CD4-positive, alpha-beta T cell treated with Interleukin-6 for 4 hours (primary cell): ENCODE measurements around the gene DNAH1.
A peak's percentile ranks its signal among the peaks of the same experiment; 100 is the strongest.
"Not testable (repeated sequence)": the region's sequence is repeated elsewhere in the genome, so short reads cannot be mapped to it uniquely, and the experiment has no call there.

Experiments used
- DNase-seq: peaks from one replicate; pipeline ENCODE4 v3.0.0-alpha.2; 2020; ENCODE audit warnings: mixed read lengths

The DNAH1 gene

DNA sequence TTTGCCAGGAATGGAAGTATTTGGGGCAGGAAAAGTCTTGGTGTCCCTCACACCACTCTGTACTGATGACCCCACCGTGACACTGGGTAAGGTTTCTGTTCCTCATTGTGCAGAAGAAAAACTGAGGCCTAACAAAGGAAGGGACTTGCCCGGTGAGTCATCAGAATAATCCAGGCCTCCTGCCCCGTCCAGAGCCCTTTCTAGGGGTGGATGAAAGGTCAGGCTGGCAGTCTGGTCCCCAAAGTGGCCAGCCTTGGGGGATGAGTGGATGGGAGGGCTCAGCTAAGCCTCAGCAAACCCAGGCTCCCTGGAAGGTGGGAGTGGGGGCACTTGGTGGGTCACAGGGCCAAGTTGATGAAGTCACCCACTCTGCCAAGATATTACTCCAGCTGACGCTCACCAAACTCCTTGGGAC is 2.3 kb upstream of the DNAH1 start:
- DNase-seq, result no peak

DNA sequence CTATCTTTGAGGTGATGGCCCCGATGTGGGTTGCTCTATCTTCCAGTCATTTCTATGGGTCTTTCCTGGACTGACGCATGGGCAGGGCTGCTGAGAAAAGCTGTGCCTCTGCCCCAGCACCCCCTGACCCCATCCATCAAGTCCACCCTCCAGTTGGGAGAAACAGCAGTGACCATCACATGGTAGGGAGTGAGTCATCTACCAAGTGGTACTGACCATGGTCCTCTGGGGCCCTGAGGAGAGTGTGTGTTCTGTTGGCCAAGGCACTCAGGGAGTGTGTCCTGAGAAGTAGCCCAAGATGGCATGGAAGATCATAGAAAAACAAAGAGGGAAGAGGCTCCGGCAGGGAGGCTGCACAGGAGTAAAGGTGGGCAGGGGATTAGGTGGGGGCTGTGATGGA is 1.6 kb upstream of the DNAH1 start:
- DNase-seq, result no peak

DNA sequence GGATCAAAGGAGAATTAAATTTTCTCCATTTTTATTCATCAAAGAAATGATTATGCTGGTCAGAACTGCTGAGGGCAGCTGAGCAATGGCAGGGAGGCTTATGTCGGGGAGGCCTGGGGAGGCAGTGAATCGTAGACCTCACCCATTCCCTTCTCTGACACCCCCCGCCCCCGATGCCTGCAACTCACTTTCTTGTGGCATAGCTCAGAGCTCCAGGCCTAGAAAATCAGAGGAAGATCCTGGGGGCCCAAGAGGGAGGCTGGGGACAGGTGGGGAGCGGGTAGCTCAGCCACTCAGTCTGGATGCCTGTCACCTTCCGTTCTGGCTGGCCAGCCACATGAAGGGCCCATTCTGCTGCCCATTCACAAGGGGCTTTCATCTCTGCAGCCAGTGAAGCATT is 1.1 kb upstream of the DNAH1 start:
- DNase-seq, result no peak

DNA sequence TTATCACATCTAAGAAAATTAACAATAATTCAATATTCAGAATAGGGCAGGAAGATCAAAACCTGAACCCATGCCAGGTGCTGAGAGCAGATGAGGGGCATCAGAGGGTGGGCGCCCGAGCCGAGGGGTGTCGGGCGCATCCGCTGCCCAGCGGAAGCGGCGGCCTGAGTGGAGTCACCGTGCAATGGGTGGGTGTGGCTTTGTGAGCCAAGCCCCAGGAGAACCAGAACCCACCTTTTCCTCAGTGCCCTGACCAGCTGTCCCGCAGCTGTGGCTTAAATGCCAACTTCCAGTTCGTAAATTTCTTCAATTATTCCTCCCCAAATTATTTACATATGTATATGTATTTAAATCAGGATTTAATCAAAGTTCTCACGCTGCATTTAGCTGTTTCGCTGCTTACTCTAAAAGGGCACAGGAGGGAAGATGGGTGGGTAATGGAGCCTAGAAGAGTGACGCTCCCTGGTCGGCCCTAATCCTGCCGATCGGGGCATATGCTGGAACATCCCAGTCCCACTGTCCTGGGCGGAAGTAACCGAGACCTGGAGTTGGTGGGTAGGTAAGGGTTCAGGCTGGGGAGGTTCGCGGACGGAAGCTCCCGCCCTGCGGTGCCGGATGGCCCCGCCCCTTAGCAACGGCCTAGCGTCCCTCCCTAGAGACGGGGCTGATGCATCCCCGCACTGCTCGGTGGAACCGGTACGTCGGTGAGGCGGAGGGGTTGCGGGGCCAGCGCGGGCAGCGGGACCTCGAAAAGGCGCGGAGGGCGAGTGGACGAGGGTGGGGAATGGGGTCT is 1.3 kb downstream of the DNAH1 start:
- peak; percentile 83 for DNase-seq

DNA sequence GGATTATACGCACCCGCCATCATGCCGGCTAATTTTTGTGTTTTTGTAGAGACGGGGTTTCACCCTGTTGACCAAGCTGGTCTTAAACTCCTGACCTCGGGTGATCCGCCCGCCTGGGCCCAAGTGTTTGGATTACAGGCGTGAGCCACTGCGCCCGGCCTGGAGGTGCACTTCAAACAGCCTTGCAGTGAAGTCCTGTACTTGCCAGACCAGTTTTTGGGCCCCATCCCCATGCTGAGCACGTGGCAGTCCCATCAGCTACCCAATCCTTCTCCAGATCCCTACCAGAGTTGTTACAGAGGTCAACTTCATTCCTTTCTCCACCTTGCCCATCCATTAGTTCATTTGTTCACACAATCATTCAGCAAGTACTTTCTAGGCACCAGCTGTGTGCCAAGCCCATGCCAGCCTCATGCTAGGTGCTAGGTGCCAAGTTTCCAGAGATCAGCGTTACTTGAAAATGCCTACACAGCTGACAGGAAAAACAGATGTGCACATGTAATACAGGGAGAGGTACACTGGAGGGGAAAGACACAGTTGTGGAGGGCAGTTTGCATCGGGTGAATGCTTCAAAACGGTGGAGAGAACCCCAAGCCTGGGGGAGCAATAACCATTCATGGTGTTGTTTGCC is 2.2 kb downstream of the DNAH1 start:
- no peak for DNase-seq

DNA sequence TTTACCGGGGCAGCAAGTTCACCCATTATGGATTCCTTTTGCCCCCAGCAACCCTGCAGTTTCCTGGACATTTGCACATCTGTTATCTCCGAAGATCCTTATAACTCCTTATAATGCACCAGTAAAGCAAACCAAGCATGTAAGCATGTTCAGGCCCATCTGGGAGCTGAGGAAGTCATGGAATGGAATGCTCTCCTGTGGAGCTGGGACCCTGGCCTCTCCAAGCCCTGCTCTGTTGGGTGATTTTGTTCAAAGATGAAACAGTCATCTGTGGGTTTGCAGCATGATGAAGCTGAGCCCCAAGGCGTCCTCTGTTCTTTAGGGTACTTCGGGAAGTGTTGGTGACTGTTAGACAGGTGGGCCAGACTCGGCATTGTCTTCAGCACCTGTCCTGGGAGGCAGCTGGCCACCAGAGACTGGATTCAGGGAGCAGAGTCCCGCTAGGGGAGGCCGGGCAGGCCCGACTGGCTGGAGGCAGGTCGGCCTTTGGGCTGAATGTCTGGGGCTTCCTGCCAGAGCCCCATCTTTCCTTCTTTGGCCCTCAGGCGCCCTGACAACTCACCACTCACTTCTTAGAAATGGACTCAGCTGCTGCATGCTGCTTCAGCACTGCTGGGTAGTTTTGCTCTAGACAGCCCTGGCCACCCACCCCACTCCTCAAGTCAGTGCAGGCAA is 3.9 kb downstream of the DNAH1 start:
- no peak for DNase-seq

DNA sequence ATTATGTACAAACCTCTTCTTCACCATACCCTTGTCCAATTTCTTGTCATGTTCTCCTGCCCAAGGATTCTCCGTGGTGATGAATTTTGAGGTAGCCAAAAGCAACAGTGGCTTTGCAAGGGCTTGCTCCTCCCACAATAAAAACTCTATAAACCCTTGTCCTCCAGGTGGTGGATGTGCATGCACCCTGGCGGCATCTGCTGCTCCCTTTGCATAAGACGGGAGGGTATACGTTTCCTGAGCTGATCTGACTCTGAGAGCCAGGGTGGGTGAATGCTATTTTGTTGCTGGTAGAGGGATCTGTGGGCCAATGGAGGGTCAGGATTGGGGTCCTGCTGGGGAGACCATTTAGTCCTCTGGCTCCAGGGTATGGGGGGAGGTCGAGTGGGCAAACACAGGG is 5.4 kb downstream of the DNAH1 start:
- DNase-seq, result no peak

DNA sequence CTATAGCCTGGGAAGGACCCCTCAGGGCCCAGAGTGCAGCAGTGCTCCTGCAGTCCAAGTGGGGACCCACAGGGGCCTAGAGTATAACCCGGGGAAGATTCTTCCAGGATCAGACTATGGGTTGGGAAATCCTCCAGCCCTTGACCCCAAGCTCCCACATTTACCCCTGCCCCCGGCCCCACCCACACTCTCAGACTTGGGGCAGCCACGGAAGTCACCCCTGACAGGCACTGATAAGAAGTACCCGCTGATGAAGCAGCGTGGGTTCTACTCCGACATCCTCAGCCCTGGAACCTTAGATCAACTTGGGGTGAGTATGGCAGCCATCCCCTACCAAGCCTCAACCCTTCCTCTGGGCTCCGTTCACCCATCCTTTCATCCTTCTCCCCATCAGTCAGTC is 6.3 kb downstream of the DNAH1 start:
- no peak for DNase-seq

DNA sequence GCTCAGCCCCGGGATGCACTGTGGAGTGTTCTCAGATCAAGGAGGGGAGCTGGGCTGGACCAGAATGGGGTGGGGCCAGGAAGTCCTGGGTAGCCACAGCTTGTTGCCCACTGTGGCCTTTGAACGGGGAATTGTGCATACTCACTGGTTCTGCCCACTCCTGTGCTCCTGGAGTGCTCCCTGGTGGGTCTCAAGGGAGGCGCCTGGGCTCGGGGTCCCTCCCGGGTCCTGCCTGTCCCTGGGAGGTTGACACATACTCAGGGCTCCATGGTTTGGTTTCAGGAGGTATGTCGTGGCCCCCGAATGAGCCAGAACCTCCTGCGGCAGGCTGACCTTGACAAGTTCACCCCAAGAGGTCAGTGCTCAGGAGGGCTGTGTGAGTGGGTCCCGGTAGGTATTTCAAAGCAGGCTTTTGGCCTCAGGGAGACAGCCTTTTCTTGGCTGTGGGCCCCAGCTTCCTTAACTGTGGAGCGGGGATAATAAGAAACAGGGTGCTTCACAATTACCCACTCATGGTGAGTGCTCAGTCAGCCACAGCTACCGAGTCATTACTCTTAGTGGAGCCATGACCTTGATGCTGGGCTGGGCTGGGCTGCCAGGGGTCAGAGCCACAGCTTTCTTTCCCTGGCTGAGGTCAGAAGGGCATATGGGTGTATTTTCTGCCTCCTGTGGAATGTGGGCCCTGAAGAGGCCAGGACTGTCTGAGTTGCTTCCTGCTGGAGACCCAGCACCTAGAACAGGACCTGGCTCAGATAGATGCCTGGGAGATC is 7.6 kb downstream of the DNAH1 start:
- no peak for DNase-seq

DNA sequence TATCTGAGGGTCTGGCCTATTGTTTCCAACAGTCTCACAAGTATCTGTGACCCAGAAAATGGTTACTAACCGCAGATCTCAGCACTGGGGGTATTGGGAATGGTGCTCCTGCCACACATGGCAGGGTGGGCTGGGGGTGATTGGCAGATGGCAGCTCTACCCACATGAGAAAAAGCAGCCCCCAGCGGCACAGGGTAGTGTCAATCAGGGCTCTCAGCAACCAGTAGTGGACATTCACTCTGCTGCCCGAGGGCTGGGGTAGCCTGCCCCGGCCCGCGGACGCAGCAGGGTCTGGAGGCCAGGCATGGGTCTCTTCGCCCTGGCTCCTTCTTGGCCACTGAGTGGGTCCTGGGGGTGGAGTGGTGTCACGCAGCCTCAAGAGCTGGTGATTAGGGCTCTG is 8.6 kb downstream of the DNAH1 start:
- no peak for DNase-seq

DNA sequence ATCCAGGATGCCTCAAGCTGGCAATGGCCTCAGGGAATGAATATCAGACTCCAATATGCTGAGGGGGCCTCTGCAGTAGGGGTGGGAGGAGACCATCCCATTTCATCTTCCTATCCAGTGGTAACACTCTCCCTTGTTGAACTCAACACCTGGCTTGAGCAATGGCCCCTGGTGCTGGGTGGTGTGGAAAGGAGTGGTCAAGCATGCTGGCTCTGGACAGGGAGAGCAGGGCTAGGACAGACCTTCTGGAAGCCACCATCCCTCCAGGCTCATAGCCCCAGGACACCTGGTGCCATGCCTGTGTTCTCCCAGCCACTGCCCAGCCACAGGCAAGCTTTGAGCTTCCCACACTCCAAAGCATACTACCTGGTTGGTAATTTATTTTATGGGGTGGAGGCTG is 9.6 kb downstream of the DNAH1 start:
- no peak for DNase-seq

DNA sequence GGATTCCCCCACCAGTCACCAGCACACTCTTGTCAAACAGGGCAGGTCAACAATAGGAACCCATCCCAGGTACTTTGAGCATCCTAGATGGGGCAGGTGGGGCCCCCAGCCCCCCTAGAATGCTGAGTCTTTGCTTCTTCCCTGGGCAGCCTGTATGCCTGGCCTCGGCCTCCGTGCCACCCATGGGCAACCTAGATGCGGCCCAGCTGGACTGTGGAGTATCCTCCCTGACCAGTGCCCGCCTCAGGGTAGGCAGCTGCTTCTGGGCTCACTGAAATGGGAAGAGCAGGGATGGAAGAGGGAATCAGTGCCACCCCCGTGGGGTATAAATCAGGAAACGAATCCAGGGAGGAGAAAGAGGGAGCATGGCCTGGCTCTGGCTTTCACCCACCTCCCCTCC is 10.9 kb downstream of the DNAH1 start:
- no peak for DNase-seq

DNA sequence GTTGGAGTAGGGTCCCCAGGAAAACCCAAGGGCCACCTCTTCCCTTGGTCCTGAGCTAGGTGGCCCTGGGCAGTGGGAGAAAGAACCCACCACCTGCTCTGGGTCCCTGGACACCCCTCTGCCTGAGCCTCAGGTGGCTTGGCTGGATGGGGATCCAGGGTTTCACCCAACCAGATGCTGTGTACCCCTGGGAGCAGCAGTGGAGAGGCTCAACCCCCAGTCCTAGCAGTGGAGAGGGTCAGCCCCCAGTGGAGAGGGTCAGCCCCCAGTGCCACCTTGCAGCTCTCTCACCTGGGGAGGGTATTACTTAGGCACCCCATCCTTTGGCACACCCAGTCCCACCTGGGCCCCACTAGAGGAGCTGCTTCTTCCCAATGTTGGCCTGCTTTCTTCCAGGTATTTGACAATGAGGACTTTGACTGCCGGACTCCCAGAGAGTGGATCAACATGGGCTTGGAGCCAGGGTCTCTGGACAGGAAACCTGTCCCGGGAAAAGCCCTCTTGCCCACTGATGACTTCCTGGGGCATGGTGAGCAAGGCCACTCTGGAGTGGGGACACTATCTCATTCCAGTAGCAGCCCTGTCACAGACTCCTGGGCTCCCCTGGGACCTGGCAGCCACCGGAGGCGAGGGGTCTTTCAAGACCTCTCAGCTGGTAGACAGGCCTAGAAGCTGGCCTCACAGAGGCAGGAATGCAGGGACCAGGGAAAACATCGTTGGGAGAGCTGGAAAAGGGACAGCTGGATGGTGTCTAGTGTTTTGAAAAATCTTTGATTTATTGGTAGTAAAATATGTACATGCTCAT is 11.6 kb downstream of the DNAH1 start:
- no peak for DNase-seq

DNA sequence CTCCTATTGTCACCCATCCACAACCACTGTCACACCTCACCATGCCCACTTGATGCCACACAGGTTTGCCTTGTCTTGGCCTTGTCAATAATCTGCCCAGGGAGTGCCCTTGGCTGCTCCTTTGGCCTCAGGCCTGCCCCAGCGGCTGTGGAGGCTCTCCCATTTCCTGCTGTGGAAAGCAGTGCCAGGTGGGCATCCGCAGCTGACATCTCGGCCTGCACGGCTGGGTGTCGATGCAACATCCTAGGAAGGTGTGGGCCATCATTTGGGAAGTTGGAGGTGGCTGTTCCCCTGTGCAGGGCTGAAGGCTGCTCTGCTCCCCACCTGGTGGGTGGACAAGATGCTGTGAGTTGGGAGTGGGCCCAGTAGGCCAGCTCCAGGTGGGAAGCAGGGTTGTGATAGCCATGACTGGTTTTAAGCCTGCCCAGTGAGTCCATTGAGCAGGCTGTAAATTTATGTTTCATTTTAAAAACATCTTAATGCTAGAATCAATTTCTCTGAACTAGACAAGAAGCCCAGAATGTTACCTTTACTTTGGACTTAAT is 12.5 kb downstream of the DNAH1 start:
- DNase-seq, result no peak

DNA sequence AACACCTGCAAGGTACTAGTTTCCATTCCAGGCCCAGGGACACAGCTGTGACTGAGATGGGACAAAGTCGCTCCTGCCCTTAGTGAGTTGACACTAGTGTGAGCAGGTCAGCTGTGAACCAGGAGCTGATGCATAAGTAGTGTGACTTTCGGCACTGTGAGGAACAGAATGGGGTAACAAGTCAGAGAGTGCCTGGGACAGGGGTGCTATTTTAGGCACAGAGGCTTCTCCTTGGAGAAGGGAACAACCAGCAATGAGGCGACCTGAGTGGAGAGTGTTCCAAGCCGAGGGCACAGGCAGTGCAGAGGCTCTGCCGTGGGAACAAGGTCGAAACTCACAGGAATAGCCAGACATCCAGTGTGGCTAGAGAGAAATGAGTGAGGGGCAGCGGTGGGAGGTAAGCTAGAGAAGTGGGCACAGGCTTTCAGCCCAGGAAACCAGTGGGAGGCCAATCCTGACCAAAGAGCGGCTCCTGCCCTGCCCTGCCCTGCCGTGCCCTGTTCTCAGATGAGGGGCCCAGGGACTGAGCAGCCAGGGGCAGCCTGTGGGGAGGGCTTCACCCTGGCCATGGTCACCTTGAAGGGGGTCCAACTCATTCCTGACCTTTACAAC is 14.2 kb downstream of the DNAH1 start:
- DNase-seq, result no peak

DNA sequence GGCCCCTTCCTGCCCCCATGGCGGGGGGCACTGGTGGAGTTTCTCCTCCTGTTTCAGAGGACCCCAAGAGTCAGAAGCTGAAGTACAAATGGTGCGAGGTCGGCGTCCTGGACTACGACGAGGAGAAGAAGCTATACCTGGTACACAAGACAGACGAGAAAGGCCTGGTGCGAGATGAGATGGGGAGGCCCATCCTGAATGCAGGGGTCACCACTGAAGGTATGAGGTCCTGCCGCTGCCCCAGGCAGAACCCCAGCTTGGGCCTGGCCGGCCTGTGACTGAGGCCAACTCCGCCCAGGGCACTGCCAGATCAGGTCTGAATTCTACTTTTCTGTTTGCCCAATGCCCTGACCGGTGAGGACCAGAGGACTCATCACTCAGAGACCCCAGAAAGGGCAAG is 15.0 kb downstream of the DNAH1 start:
- DNase-seq, result no peak

DNA sequence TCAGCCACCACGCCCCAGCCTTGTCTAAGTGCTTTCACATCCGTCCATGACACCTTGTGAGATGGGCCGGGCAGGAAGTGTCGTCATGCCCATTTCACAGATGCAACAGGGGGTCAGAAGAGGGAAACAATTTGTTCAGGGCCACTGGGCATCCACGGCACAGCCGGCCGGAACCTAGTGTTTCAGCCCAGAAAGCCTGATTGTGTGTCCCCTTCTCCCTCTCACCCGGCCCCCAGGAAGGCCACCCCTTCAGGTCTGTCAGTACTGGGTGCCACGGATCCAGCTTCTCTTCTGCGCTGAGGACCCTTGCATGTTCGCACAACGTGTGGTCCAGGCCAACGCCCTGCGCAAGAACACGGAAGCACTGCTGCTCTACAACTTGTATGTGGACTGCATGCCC is 15.8 kb downstream of the DNAH1 start:
- DNase-seq, result no peak

DNA sequence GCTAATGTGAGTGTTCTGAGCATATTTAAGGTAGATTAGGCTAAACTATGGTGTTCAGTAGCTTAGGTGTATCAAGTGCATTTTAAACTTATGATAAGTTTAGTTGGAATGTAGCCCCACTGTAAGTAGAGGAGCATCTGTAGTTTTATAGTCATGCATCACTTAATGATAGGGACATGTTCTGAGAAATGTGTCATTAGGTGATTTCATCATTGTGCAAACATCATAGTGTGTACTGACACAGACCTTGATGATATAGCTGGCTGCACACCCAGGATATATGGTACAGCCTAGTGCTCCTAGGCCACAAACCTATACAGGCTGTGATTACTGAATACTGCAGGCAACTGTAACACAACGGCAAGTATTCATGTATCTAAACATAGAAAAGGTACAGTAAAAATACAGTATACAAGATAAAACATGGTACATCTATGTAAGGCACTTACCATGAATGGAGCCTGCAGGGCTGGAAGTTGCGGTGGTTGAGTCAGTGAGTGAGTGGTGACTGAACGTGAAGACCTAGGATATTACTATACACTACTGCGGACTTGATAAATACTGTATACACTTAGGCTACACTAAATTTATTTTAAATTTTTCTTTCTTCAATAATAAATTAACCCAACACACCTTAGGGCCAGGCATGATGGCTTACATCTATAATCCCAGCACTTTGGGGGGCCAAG is 17.9 kb downstream of the DNAH1 start:
- no peak for DNase-seq

DNA sequence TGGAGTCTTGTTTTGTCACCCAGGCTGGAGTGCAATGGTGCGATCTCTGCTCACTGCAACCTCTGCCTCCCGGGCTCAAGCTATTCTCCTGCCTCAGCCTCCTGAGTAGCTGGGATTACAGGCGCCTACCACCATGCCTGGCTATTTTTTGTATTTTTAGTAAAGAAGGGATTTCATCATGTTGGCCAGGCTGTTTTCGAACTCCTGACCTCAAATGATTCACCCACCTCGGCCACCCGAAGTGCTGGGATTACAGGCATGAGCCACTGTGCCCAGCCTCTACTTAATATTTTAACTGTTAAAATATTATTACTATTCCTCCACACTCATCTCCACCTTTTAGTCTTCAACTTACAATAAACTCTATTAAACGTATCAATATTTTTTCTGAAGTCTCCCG is 22.0 kb downstream of the DNAH1 start:
- not testable (repeated sequence) for DNase-seq

DNA sequence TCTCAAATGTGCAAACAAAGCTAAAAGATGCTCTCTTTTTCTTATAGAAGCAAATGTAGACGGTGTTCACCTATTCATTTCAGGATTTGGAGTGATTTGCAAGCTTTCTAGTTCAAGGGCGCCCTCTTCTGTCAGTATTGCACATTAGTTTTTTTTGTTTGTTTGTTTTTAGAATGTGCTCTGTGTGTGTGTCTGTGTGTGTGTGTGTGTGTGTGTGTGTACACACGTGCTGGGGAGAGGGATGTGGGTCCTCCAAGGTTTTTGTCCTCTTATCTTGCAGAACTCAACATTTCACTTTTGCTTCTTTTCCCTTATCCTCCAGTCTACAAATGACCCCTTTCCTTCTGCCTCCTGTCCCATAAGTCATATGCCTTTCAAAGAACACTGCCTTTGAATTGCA is 23.5 kb downstream of the DNAH1 start:
- DNase-seq, result peak; percentile 62

DNA sequence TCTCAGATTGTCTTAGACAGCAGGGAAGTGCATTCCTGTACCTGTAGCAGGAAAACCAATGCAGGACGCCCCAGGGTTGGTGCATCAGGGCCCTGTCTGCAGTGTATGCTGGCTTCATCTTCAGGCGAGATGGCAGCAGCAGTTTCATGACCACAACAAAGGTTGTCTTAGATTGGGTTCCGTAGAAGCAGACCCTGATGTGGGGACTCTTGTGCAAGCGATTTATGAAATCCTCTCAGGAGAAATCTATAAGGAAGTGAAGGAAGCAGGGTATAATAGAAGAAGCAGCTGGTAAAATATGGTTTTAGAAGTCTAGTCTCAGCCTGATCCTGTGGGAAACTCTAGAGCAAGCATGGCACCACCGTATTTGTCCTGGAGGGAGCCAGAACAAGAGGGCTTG is 25.0 kb downstream of the DNAH1 start:
- DNase-seq, result no peak
